Activated naive CD4-positive, alpha-beta T cell treated with anti-CD3 and anti-CD28 coated beads for 36 hours (primary cell): ENCODE measurements around the gene PBX1. TPM values are rescaled to one million over a fixed set of nuclear protein-coding genes. Genes with fewer than 3 reads are reported as not detected.
"Not testable (repeated sequence)": the region's sequence is repeated elsewhere in the genome, so short reads cannot be mapped to it uniquely, and the experiment has no call there.

Source experiments
- CTCF ChIA-PET: fragments of 350-600 bp; sonication (Branson Sonifier 250); formaldehyde crosslinking; loops from one replicate; lab custom pipeline; 2021; ENCODE audit warnings: antibody characterized with exemption; lab: Charles Lee
- DNase-seq: peaks from one replicate; pipeline ENCODE4 v3.0.0-alpha.2; 2020
- H3K27ac Mint-ChIP-seq: one replicate; pipeline ENCODE4 v1.8.0; 2021; ENCODE audit warnings: mild to moderate bottlenecking, mixed read lengths
- H3K27me3 Mint-ChIP-seq: one replicate; pipeline ENCODE4 v1.8.0; 2021; ENCODE audit warnings: low read depth, mixed read lengths
- H3K36me3 Mint-ChIP-seq: one replicate; pipeline ENCODE4 v1.8.0; 2021; ENCODE audit warnings: low read depth, mixed read lengths
- H3K4me1 Mint-ChIP-seq: one replicate; pipeline ENCODE4 v1.8.0; 2021; ENCODE audit warnings: low read depth, mixed read lengths
- H3K4me3 Mint-ChIP-seq: one replicate; pipeline ENCODE4 v1.8.0; 2021; ENCODE audit warnings: mild to moderate bottlenecking, moderate library complexity, mixed read lengths
- H3K9me3 Mint-ChIP-seq: one replicate; pipeline ENCODE4 v1.8.0; 2021; ENCODE audit warnings: mixed read lengths
- intact Hi-C: fragments of 100-400 bp; cut with micrococcal nuclease; formaldehyde crosslinking; loops from one replicate; pipeline ENCODE4 v1.15.1; 2023
- total RNA-seq, 2 experiments: library from RNA; stranded (reverse); gene quantifications; one replicate each; pipeline ENCODE4 v1.2.3, GENCODE V29; 2021

Gene PBX1
- under 1 TPM; 0.27 to 0.31 TPM for total RNA-seq

GRCh38 chr1:164558461-164559341 is at the start of gene PBX1:
TSS of gene PBX1 (plus strand) at chr1:164559184.
- H3K9me3 Mint-ChIP-seq: peaks cover 2% of the 10 kb centered on the region
- no peaks in the 10 kb centered on the region for H3K36me3 Mint-ChIP-seq
- DNase-seq: peak; percentile 82
- peak within 1 kb of the TSS; percentile 58 for H3K4me3 Mint-ChIP-seq
- intact Hi-C loops: no loop called here
- CTCF ChIA-PET: no interaction called here
- no peak within 1 kb of the TSS for H3K27ac Mint-ChIP-seq
- peaks cover 7% of the 10 kb centered on the region for H3K4me1 Mint-ChIP-seq
- peaks cover 20% of the 10 kb centered on the region for H3K27me3 Mint-ChIP-seq

GRCh38 chr1:164510435-164510834 is 48.5 kb upstream of the PBX1 start:
- H3K4me1 Mint-ChIP-seq: no peaks in the 10 kb centered on the region
- intact Hi-C loops: no loop called here
- no peaks in the 10 kb centered on the region for H3K36me3 Mint-ChIP-seq
- H3K4me3 Mint-ChIP-seq: no peak overlapping the region
- peaks cover 1% of the 10 kb centered on the region for H3K27me3 Mint-ChIP-seq
- H3K9me3 Mint-ChIP-seq: no peaks in the 10 kb centered on the region
- H3K27ac Mint-ChIP-seq: no peak overlapping the region
- no peak for DNase-seq
- CTCF ChIA-PET: no interaction called here

GRCh38 chr1:164511001-164511705 is 47.8 kb upstream of the PBX1 start:
- intact Hi-C loops: no loop called here
- CTCF ChIA-PET: no interaction called here
- H3K4me3 Mint-ChIP-seq: no peak overlapping the region
- no peaks in the 10 kb centered on the region for H3K27me3 Mint-ChIP-seq
- no peaks in the 10 kb centered on the region for H3K36me3 Mint-ChIP-seq
- DNase-seq: no peak
- no peaks in the 10 kb centered on the region for H3K9me3 Mint-ChIP-seq
- H3K4me1 Mint-ChIP-seq: no peaks in the 10 kb centered on the region
- H3K27ac Mint-ChIP-seq: no peak overlapping the region

- Mint-ChIP-seq H3K4me3 (no peak overlapping the region), H3K27ac (no peak overlapping the region), H3K36me3 (no peaks in the 10 kb centered on the region), H3K4me1 (no peaks in the 10 kb centered on the region), H3K9me3 (no peaks in the 10 kb centered on the region), H3K27me3 (no peaks in the 10 kb centered on the region)
- CTCF ChIA-PET: no interaction called here
- no peak for DNase-seq
- intact Hi-C loops: no loop called here
These were observed 43.8 kb upstream of the PBX1 start for GRCh38 chr1:164515231-164515630.

DNA sequence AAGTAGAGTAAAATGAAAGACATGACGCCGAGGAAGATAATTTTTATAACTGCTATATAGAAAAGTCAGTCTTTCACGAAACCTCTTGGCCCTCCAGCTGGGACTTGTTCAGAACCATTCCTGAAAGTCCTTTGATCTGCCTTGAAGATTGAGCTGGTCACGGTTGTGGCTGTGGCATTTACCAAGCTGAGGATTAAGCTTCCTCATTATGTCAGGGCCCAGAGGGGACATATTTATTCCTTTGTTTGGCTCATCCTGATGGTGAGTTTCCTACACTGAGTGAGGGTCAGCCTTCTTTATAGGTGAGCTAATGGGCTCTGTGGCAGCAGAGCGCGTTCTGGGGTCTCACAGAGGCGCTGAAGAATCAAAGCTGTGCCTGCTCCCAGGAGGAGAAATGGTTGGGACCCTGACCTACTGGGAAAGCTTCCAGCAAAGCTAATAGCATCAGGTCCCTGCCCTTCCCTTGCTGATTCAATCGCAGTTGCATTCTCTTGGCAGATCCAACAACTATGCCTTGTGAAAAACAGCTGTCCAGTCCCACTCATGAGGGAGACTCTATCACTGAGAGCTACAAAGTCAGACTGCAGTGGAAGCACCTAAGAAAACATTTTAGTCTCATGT is 43.2 kb upstream of the PBX1 start:
- Mint-ChIP-seq H3K4me1 (no peaks in the 10 kb centered on the region), H3K9me3 (no peaks in the 10 kb centered on the region), H3K27ac (no peak overlapping the region), H3K4me3 (no peak overlapping the region), H3K27me3 (no peaks in the 10 kb centered on the region), H3K36me3 (no peaks in the 10 kb centered on the region)
- DNase-seq: no peak
- intact Hi-C loops: no loop called here
- CTCF ChIA-PET: no interaction called here

GRCh38 chr1:164516591-164516990 is 42.4 kb upstream of the PBX1 start:
- no peaks in the 10 kb centered on the region for H3K27me3 Mint-ChIP-seq
- CTCF ChIA-PET: no interaction called here
- no peak for DNase-seq
- H3K4me3 Mint-ChIP-seq: no peak overlapping the region
- intact Hi-C loops: no loop called here
- H3K27ac Mint-ChIP-seq: no peak overlapping the region
- H3K4me1 Mint-ChIP-seq: no peaks in the 10 kb centered on the region
- H3K9me3 Mint-ChIP-seq: no peaks in the 10 kb centered on the region
- no peaks in the 10 kb centered on the region for H3K36me3 Mint-ChIP-seq

GRCh38 chr1:164518692-164519332 is 40.2 kb upstream of the PBX1 start:
- CTCF ChIA-PET: no interaction called here
- no peak overlapping the region for H3K4me3 Mint-ChIP-seq
- intact Hi-C loops: no loop called here
- no peak overlapping the region for H3K27ac Mint-ChIP-seq
- no peak for DNase-seq
- H3K9me3 Mint-ChIP-seq: no peaks in the 10 kb centered on the region
- no peaks in the 10 kb centered on the region for H3K4me1 Mint-ChIP-seq
- H3K36me3 Mint-ChIP-seq: no peaks in the 10 kb centered on the region
- H3K27me3 Mint-ChIP-seq: peaks cover 3% of the 10 kb centered on the region

- peaks cover 3% of the 10 kb centered on the region for H3K27me3 Mint-ChIP-seq
- H3K36me3 Mint-ChIP-seq: no peaks in the 10 kb centered on the region
- DNase-seq: no peak
- intact Hi-C loops: no loop called here
- H3K4me3 Mint-ChIP-seq: no peak overlapping the region
- CTCF ChIA-PET: no interaction called here
- no peaks in the 10 kb centered on the region for H3K4me1 Mint-ChIP-seq
- no peaks in the 10 kb centered on the region for H3K9me3 Mint-ChIP-seq
- no peak overlapping the region for H3K27ac Mint-ChIP-seq
These were observed 39.6 kb upstream of the PBX1 start for GRCh38 chr1:164519426-164519825.

GRCh38 chr1:164524810-164525209 is 34.2 kb upstream of the PBX1 start:
- CTCF ChIA-PET: no interaction called here
- Mint-ChIP-seq H3K4me1 (no peaks in the 10 kb centered on the region), H3K27me3 (peaks cover 3% of the 10 kb centered on the region), H3K27ac (no peak overlapping the region), H3K4me3 (no peak overlapping the region), H3K36me3 (no peaks in the 10 kb centered on the region), H3K9me3 (peaks cover 7% of the 10 kb centered on the region)
- no peak for DNase-seq
- intact Hi-C loops: no loop called here

DNA sequence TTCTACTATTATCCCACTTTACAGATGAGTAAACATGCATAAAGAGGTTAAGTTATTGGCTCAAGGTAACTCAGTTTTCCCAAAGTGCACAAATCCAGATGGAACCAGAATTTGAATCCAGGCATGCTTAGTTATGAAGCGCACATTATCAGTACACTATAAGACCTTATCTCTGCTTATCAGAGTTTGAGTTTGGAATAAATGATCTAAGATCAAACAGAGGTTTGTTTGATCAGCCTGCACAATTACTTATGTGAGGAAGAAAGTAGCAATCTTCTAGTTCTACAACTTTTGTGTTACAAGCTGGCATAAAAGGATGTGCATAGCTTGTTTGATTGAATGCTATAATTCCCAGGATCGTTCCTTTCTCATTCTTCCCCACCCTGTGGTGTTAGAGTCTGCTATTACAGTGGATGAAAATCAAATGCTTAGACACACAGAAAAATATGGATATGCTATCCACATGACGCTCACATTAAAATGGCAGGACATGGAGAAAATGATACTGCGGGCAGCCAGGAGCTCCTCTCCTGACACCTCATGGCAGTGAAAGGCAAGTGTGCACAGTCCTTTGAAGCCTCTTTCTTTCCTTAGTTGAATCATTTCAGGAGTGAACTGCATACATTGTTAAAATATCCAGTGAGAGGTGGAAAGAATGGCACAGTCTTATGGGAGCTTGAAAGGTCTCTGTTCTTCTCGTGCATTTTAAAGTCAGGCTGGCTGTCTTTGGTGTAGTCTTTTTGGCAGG is 23.9 kb upstream of the PBX1 start:
- no peaks in the 10 kb centered on the region for H3K27me3 Mint-ChIP-seq
- intact Hi-C loops: no loop called here
- CTCF ChIA-PET: no interaction called here
- DNase-seq: no peak
- no peaks in the 10 kb centered on the region for H3K36me3 Mint-ChIP-seq
- H3K27ac Mint-ChIP-seq: no peak overlapping the region
- H3K9me3 Mint-ChIP-seq: no peaks in the 10 kb centered on the region
- no peaks in the 10 kb centered on the region for H3K4me1 Mint-ChIP-seq
- H3K4me3 Mint-ChIP-seq: no peak overlapping the region

GRCh38 chr1:164552463-164552988 is 6.5 kb upstream of the PBX1 start:
- H3K4me3 Mint-ChIP-seq, CTCF ChIA-PET: not testable (repeated sequence)

More at GRCh38 chr1:164552463-164552988, 6.5 kb upstream of the PBX1 start:
- DNase-seq, intact Hi-C loops, H3K36me3 Mint-ChIP-seq, H3K27ac Mint-ChIP-seq, H3K27me3 Mint-ChIP-seq, H3K4me1 Mint-ChIP-seq: not testable (repeated sequence)
- peaks cover 29% of the 10 kb centered on the region for H3K9me3 Mint-ChIP-seq
